CD8-positive, alpha-beta memory T cell (primary cell): Measurements from ENCODE around the gene GBP4. TPM values are rescaled to one million over a fixed set of nuclear protein-coding genes. Genes with fewer than 3 reads are reported as not detected.

Experiments used
- CTCF ChIA-PET: fragments of 350-600 bp; sonication (Branson Sonifier 250); formaldehyde crosslinking; loops from one replicate; lab custom pipeline; 2021; ENCODE audit warnings: antibody characterized with exemption; lab: Charles Lee
- POLR2A ChIA-PET: fragments of 350-600 bp; sonication (Branson Sonifier 250); formaldehyde crosslinking; loops from one replicate; lab custom pipeline; 2021; ENCODE audit warnings: antibody characterized with exemption; lab: Charles Lee
- DNase-seq, 5 donors: peaks; one replicate each; pipeline versions ENCODE4 v3.0.0 to v3.0.0-alpha.2; 2020 to 2022; ENCODE audit warnings: mixed read lengths in 1 of 5
- H3K27ac ChIP-seq: one replicate; pipeline ENCODE4 v1.7.0; 2013; ENCODE audit warnings: low read depth, mild to moderate bottlenecking, low read length, moderate library complexity
- H3K27me3 ChIP-seq: 2 replicates; pipeline ENCODE4 v1.7.0; 2013; ENCODE audit warnings: low read length, mild to moderate bottlenecking; ENCODE audit not compliant: insufficient read depth, poor library complexity, severe bottlenecking
- H3K36me3 ChIP-seq: 2 replicates; pipeline ENCODE4 v1.7.0; 2013; ENCODE audit warnings: mild to moderate bottlenecking, low read length, moderate library complexity; ENCODE audit not compliant: insufficient read depth
- H3K4me1 ChIP-seq: 2 replicates; pipeline ENCODE4 v1.7.0; 2013; ENCODE audit warnings: mild to moderate bottlenecking, low read length, moderate library complexity; ENCODE audit not compliant: insufficient read depth
- H3K4me3 ChIP-seq: 2 replicates; pipeline ENCODE4 v1.7.0; 2013; ENCODE audit warnings: mild to moderate bottlenecking, low read length
- H3K9me3 ChIP-seq: 2 replicates; pipeline ENCODE4 v1.7.0; 2013; ENCODE audit warnings: mild to moderate bottlenecking, low read length
- H3K27ac Mint-ChIP-seq, 8 donors: one replicate each; pipeline ENCODE4 v1.8.0; 2020 to 2021; ENCODE audit warnings: mixed read lengths in 8 of 8, mild to moderate bottlenecking in 6 of 8, inconsistent platforms in 3 of 8, moderate library complexity in 3 of 8
- H3K27me3 Mint-ChIP-seq, 2 donors: one replicate each; pipeline ENCODE4 v1.8.0; 2020 to 2021; ENCODE audit warnings: mixed read lengths in 2 of 2, mild to moderate bottlenecking in 1 of 2, moderate library complexity in 1 of 2
- H3K36me3 Mint-ChIP-seq, 3 donors: one replicate each; pipeline ENCODE4 v1.8.0; 2020 to 2021; ENCODE audit warnings: mixed read lengths in 3 of 3, inconsistent platforms in 1 of 3, mild to moderate bottlenecking in 1 of 3
- H3K4me1 Mint-ChIP-seq, 3 donors: one replicate each; pipeline ENCODE4 v1.8.0; 2020 to 2021; ENCODE audit warnings: mixed read lengths in 3 of 3, inconsistent platforms in 1 of 3, mild to moderate bottlenecking in 1 of 3
- H3K4me3 Mint-ChIP-seq, 7 donors: one replicate each; pipeline ENCODE4 v1.8.0; 2020 to 2021; ENCODE audit warnings: mixed read lengths in 7 of 7, mild to moderate bottlenecking in 6 of 7, moderate library complexity in 4 of 7, inconsistent platforms in 2 of 7
- H3K9me3 Mint-ChIP-seq, 5 donors: one replicate each; pipeline ENCODE4 v1.8.0; 2020 to 2022; ENCODE audit warnings: mixed read lengths in 5 of 5, mild to moderate bottlenecking in 3 of 5, moderate library complexity in 2 of 5, inconsistent platforms in 1 of 5
- polyA plus RNA-seq: library from polyadenylated mRNA; unstranded; fragments of 300-500 nt; fragmentation: Illumina TruSeq; gene quantifications from one replicate; pipeline ENCODE4 v1.2.3, GENCODE V29; 2021
- total RNA-seq, 2 experiments: library from RNA; stranded (reverse); gene quantifications; one replicate each; pipeline ENCODE4 v1.2.3, GENCODE V29; 2021

The GBP4 gene
- total and polyA plus RNA-seq, 3 experiments from 2014 or later: 24.2 to 48.3 (median 26.6) TPM

DNA sequence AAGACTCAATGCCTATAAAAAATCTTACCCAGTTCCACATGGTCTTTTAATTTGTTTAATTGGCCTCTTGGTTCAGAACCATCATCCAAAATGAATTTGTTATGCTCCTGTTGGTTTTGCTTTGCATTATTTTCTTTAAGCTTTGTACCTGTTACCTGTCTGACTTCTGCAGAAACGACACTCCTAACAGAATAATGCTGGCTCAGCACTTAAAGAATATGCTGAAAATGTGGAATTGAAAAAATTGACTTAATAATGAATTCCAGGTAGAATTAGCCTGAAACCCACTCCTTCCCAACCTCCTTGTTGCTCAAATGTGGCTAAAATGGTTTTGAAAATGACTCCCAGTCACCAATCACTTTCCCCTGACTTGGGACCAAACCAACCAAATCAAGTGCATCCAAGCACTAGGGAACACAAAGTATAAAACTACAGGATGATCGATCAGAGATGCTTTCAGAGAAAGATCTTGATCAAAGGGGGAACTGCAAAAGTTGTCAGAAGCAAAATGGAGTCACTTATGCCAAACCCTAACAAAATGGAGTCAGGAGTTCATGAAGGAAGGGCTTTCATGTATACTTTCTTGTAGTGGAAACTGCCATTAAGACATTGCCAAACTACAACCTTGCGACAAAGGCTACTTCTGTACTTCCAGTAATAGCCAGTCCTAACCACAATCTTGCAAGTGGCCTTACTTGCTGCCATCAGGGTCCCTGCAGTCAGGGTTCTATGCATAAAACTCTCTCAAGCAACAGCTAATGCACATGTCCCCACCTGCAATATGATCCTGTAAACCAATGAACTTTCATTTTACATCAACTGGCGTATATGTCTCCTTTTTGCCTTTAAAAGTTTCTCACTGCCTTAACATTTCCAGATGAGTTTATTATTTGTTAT is 28.3 kb downstream of the GBP4 start:
- ChIA-PET POLR2A (no interaction called here), CTCF (no interaction called here)
- Mint-ChIP-seq H3K9me3 (no peaks in the 10 kb centered on the region), H3K36me3 (peaks cover 0 to 5% (median 5%) of the 10 kb centered on the region in 3 donors), H3K4me1 (peaks cover 0 to 3% (median 0%) of the 10 kb centered on the region in 3 donors), H3K27me3 (no peaks in the 10 kb centered on the region), H3K27ac (no peak overlapping the region), H3K4me3 (no peak overlapping the region)
- Histone ChIP-seq H3K4me3 (no peak overlapping the region), H3K27me3 (no peaks in the 10 kb centered on the region), H3K27ac (no peak overlapping the region), H3K9me3 (no peaks in the 10 kb centered on the region), H3K36me3 (no peaks in the 10 kb centered on the region), H3K4me1 (no peaks in the 10 kb centered on the region)
- no peak for DNase-seq

- DNase-seq: no peak
- Mint-ChIP-seq H3K27ac (no peak overlapping the region), H3K4me1 (peaks cover 0 to 3% (median 0%) of the 10 kb centered on the region in 3 donors), H3K9me3 (no peaks in the 10 kb centered on the region), H3K4me3 (no peak overlapping the region), H3K36me3 (peaks cover 0 to 5% (median 5%) of the 10 kb centered on the region in 3 donors), H3K27me3 (peaks cover 0 to 2% of the 10 kb centered on the region in 2 donors)
- Histone ChIP-seq H3K9me3 (no peaks in the 10 kb centered on the region), H3K36me3 (no peaks in the 10 kb centered on the region), H3K27ac (no peak overlapping the region), H3K4me1 (no peaks in the 10 kb centered on the region), H3K4me3 (no peak overlapping the region), H3K27me3 (no peaks in the 10 kb centered on the region)
- POLR2A ChIA-PET: no interaction called here
- CTCF ChIA-PET: no interaction called here
Observed at GRCh38 chr1:89169166-89169565, 29.6 kb downstream of the GBP4 start.

DNA sequence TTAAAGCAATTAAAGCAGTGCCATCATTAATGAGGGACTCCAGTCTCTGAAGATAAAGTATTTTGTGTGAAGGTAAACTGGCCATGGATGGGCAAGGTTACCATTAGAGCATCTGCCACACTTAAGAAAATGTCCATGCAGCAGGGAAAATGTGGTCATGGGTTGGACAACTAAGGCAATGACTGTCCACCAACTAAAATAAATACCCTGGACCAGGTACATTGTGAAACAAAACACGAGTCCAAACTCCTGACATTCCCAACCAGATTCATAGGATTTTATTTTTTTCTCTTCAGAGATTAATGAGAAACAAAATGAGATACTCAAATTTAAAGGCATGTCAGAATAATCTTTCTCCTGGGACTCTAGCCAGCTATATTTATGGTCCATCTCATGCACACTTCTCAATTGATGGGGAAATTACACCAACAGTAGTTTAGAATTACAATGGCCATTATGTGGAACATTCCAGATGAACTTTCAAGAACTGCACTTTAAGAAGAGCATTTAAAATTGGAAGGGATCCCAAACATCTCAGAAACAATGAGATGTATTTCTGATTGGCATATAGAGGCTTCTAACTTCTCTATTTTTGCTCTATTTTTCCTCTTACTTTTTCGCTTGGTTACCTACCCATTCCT is 31.0 kb downstream of the GBP4 start:
- ChIA-PET POLR2A (no interaction called here), CTCF (no interaction called here)
- Histone ChIP-seq H3K27ac (no peak overlapping the region), H3K4me3 (no peak overlapping the region), H3K27me3 (no peaks in the 10 kb centered on the region), H3K9me3 (no peaks in the 10 kb centered on the region), H3K4me1 (no peaks in the 10 kb centered on the region), H3K36me3 (no peaks in the 10 kb centered on the region)
- Mint-ChIP-seq H3K9me3 (no peaks in the 10 kb centered on the region), H3K4me1 (peaks cover 0 to 3% (median 0%) of the 10 kb centered on the region in 3 donors), H3K27me3 (peaks cover 0 to 2% of the 10 kb centered on the region in 2 donors), H3K4me3 (no peak overlapping the region), H3K36me3 (peaks cover 0 to 5% (median 3%) of the 10 kb centered on the region in 3 donors), H3K27ac (no peak overlapping the region)
- DNase-seq: no peak

GRCh38 chr1:89166705-89167104 is 32.0 kb downstream of the GBP4 start:
- H3K4me1 Mint-ChIP-seq: peaks cover 0 to 3% (median 0%) of the 10 kb centered on the region in 3 donors
- Histone ChIP-seq H3K27ac (no peak overlapping the region), H3K36me3 (no peaks in the 10 kb centered on the region), H3K9me3 (no peaks in the 10 kb centered on the region), H3K4me3 (no peak overlapping the region), H3K4me1 (no peaks in the 10 kb centered on the region), H3K27me3 (no peaks in the 10 kb centered on the region)
- H3K9me3 Mint-ChIP-seq: peaks cover 0 to 2% (median 0%) of the 10 kb centered on the region in 5 donors
- no peak for DNase-seq
- H3K27ac Mint-ChIP-seq: no peak overlapping the region
- H3K27me3 Mint-ChIP-seq: peaks cover 0 to 2% of the 10 kb centered on the region in 2 donors
- POLR2A ChIA-PET: no interaction called here
- H3K4me3 Mint-ChIP-seq: no peak overlapping the region
- H3K36me3 Mint-ChIP-seq: peaks cover 0 to 12% (median 3%) of the 10 kb centered on the region in 3 donors
- CTCF ChIA-PET: no interaction called here

DNA sequence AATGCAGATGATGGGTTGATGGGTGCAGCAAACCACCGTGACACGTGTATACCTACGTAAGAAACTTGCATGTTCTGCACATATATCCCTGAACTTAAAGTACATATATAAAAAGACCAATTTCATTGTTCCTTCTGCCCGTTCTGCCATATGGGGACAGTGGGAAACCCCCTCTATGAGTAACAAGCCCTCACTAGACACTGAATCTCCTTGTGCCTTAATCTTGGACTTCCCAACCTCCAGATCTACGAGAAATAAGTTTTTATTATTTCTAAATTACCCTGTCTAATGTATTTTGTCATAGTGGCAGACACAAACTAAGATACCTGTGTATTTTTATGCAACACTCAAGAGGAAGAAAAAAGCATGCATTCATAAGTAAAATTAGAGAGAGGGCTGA is 32.9 kb downstream of the GBP4 start:
- H3K4me1 Mint-ChIP-seq: peaks cover 0 to under 1% (median 0%) of the 10 kb centered on the region in 3 donors
- H3K27me3 ChIP-seq: no peaks in the 10 kb centered on the region
- no peaks in the 10 kb centered on the region for H3K4me1 ChIP-seq
- no peak overlapping the region for H3K27ac Mint-ChIP-seq
- no peaks in the 10 kb centered on the region for H3K36me3 ChIP-seq
- peaks cover 0 to 8% (median 2%) of the 10 kb centered on the region in 5 donors for H3K9me3 Mint-ChIP-seq
- H3K4me3 ChIP-seq: no peak overlapping the region
- no peaks in the 10 kb centered on the region for H3K9me3 ChIP-seq
- no peak overlapping the region for H3K27ac ChIP-seq
- H3K27me3 Mint-ChIP-seq: peaks cover 0 to 2% of the 10 kb centered on the region in 2 donors
- no peak overlapping the region for H3K4me3 Mint-ChIP-seq
- no peak for DNase-seq
- POLR2A ChIA-PET: no interaction called here
- peaks cover 0 to 21% (median 0%) of the 10 kb centered on the region in 3 donors for H3K36me3 Mint-ChIP-seq
- CTCF ChIA-PET: no interaction called here

DNA sequence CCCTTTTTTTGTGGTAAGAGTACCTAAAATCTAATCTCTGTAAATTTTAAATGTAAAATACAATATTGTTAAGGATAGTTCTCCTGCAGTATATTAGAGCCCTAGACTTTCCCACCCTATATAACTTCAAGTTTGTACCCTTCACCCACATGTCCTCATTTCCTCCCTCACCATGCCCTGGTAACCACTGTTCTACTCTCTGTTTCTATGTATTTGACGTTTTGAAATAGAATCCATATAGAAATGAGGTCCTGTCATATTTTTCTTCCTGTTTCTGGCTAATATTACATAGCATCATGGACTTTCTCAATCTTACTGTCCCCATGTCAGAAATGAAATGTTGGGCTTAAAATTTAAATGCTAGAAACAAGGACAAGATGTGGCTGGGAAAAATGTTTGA is 47.7 kb downstream of the GBP4 start:
- Mint-ChIP-seq H3K4me3 (no peak overlapping the region), H3K4me1 (no peaks in the 10 kb centered on the region), H3K9me3 (peaks cover 0 to 5% (median 1%) of the 10 kb centered on the region in 5 donors), H3K27ac (no peak overlapping the region), H3K27me3 (peaks cover 2 to 9% of the 10 kb centered on the region in 2 donors), H3K36me3 (peaks cover 0 to 9% (median 1%) of the 10 kb centered on the region in 3 donors)
- H3K27ac ChIP-seq: no peak overlapping the region
- no peak for DNase-seq
- H3K27me3 ChIP-seq: no peaks in the 10 kb centered on the region
- no peaks in the 10 kb centered on the region for H3K36me3 ChIP-seq
- H3K9me3 ChIP-seq: no peaks in the 10 kb centered on the region
- no peak overlapping the region for H3K4me3 ChIP-seq
- no peaks in the 10 kb centered on the region for H3K4me1 ChIP-seq
- ChIA-PET POLR2A (no interaction called here), CTCF (no interaction called here)

DNA sequence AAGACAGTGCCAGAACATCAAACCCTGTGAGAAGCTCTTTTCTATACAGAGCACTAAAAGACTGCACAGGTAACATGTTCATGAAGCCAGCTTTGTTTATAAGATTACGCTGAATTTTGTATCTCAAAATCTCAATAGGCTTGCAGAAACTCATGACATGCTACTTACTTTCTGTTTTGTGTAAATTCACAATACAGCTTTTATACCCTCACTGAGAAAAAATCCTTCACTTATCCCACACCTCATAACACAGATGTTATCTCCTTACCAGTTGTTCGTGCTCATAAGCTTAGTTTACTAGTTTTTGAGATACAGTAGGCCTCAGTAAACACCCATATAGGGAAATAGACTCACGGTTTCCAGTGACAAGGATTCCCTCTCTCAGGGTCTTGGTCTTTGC is 48.8 kb downstream of the GBP4 start:
- Histone ChIP-seq H3K27ac (no peak overlapping the region), H3K4me1 (no peaks in the 10 kb centered on the region), H3K36me3 (no peaks in the 10 kb centered on the region), H3K4me3 (no peak overlapping the region), H3K27me3 (no peaks in the 10 kb centered on the region), H3K9me3 (no peaks in the 10 kb centered on the region)
- DNase-seq: no peak
- Mint-ChIP-seq H3K27ac (no peak overlapping the region), H3K4me1 (peaks cover 0 to 2% (median 0%) of the 10 kb centered on the region in 3 donors), H3K36me3 (peaks cover 0 to 1% (median 0%) of the 10 kb centered on the region in 3 donors), H3K27me3 (peaks cover 2 to 9% of the 10 kb centered on the region in 2 donors), H3K4me3 (no peak overlapping the region), H3K9me3 (no peaks in the 10 kb centered on the region)
- ChIA-PET CTCF (no interaction called here), POLR2A (interaction anchor here (0.6 to 0.7 kb wide), 2 partner anchors 30 to 33 kb away, joined by 3 to 4 read pairs; no protein-coding TSS in a partner anchor)

DNA sequence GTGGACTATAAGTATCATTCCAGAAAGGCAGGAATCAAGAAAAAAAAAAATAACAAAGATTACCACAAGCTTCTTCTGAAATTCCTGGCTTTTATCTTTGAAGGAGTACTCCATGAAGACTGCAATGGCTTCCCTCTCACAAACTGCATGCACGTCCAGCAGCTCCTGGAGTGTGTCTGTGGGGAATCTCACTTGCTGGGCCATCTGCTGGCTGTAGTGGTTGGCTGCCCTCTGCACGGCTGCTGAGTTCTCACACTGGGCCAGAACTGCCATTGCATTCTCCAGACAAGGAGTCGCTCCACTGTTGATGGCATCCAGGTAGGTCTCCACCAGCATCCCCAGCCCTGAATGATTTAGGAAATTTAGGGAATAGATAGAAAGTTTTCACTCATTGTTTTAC is 49.5 kb downstream of the GBP4 start:
- ChIA-PET CTCF (no interaction called here), POLR2A (interaction anchor here (0.7 kb wide), 1 partner anchor 33 kb away, joined by 4 read pairs; no protein-coding TSS in a partner anchor)

More for the DNA sequence above, 49.5 kb downstream of the GBP4 start:
- no peaks in the 10 kb centered on the region for H3K27me3 ChIP-seq
- Mint-ChIP-seq H3K4me1 (peaks cover 0 to 2% (median 0%) of the 10 kb centered on the region in 3 donors), H3K9me3 (no peaks in the 10 kb centered on the region), H3K36me3 (peaks cover 0 to 1% (median 0%) of the 10 kb centered on the region in 3 donors), H3K4me3 (no peak overlapping the region), H3K27ac (no peak overlapping the region), H3K27me3 (peaks cover 2 to 9% of the 10 kb centered on the region in 2 donors)
- no peak overlapping the region for H3K4me3 ChIP-seq
- no peaks in the 10 kb centered on the region for H3K9me3 ChIP-seq
- no peaks in the 10 kb centered on the region for H3K36me3 ChIP-seq
- H3K4me1 ChIP-seq: no peaks in the 10 kb centered on the region
- no peak overlapping the region for H3K27ac ChIP-seq
- no peak for DNase-seq
